Endothelial cell of umbilical vein (primary cell): ENCODE measurements around the gene MFSD6. TPM values are rescaled to one million over a fixed set of nuclear protein-coding genes. Genes with fewer than 3 reads are reported as not detected.

Experiments used
- BruUV-seq: library from RNA; stranded (reverse); fragments of 400-500 nt; replicated peaks from 2 replicates; lab custom pipeline; 2021; lab: Mats Ljungman, UMichigan
- CTCF ChIA-PET: fragments of 300-600, 350-600 bp; sonication (Branson Sonifier 250); formaldehyde crosslinking; loops from one replicate; lab custom pipeline; 2021; ENCODE audit warnings: antibody characterized with exemption, inconsistent platforms; lab: Charles Lee
- POLR2A ChIA-PET: fragments of 300-600, 350-600 bp; sonication (Branson Sonifier 250); formaldehyde crosslinking; loops from one replicate; lab custom pipeline; 2021; ENCODE audit warnings: antibody characterized with exemption, inconsistent platforms; lab: Charles Lee
- DNase-seq: peaks from one replicate; pipeline ENCODE4 v3.0.0-alpha.2; 2011; ENCODE audit warnings: low read depth, low spot score
- FAIRE-seq: peaks from 2 replicates; lab custom pipeline; 2011; peaks lifted over from hg19 to GRCh38; lab: Jason Lieb, UNC
- H2AFZ ChIP-seq: 2 replicates; pipeline ENCODE4 v1.6.0; 2012; ENCODE audit warnings: low read depth, low read length, control low read depth, inconsistent platforms
- H3K27ac ChIP-seq: 2 replicates; pipeline ENCODE4 v1.5.1; 2011; ENCODE audit warnings: low read depth, mild to moderate bottlenecking, control low read depth, low read length, moderate library complexity; ENCODE audit not compliant: insufficient read depth
- H3K27me3 ChIP-seq, 2 experiments: 2 replicates each; pipeline versions ENCODE4 v1.6.0 to v1.6.1; 2011; ENCODE audit warnings: low read length in 2 of 2, mixed read lengths in 1 of 2; ENCODE audit not compliant: control insufficient read depth in 2 of 2, insufficient read depth in 2 of 2
- H3K36me3 ChIP-seq, 2 experiments: 2 replicates in 1 of 2; 3 replicates in 1 of 2; pipeline ENCODE4 v1.5.1; 2011; ENCODE audit warnings: low read length in 2 of 2, mild to moderate bottlenecking in 1 of 2, moderate library complexity in 1 of 2; ENCODE audit not compliant: control insufficient read depth in 2 of 2, insufficient read depth in 2 of 2; ENCODE audit errors: extremely low read depth in 1 of 2
- H3K4me1 ChIP-seq: 3 replicates; pipeline ENCODE4 v1.5.1; 2011; ENCODE audit warnings: mild to moderate bottlenecking, low read length; ENCODE audit not compliant: control insufficient read depth, insufficient read depth; ENCODE audit errors: extremely low read depth
- H3K4me2 ChIP-seq: 2 replicates; pipeline ENCODE4 v1.6.1; 2011; ENCODE audit warnings: low read length, control low read depth, mixed read lengths; ENCODE audit not compliant: insufficient read depth
- H3K4me3 ChIP-seq, 3 experiments: fragments of 200-600 bp in 1 of 3; sonication (generic), shearing (Covaris generic) in 1 of 3; replicated peaks in 1 of 3; 2 replicates each; pipeline ENCODE4 v1.5.1; 2011 to 2016; ENCODE audit warnings: control low read depth in 3 of 3, low read length in 3 of 3, mild to moderate bottlenecking in 2 of 3, inconsistent platforms in 1 of 3, low read depth in 1 of 3, moderate library complexity in 1 of 3; ENCODE audit not compliant: insufficient read depth in 1 of 3
- H3K79me2 ChIP-seq: 2 replicates; pipeline ENCODE4 v1.6.0; 2012; ENCODE audit warnings: low read length, inconsistent platforms; ENCODE audit not compliant: control insufficient read depth, insufficient read depth
- H3K9ac ChIP-seq: replicated peaks from 2 replicates; pipeline ENCODE3; 2011; ENCODE audit warnings: low read length, control low read depth; ENCODE audit not compliant: insufficient read depth; ENCODE audit errors: extremely low read depth
- H3K9me1 ChIP-seq: replicated peaks from 3 replicates; pipeline ENCODE4 v1.6.0; 2011; ENCODE audit warnings: mild to moderate bottlenecking, low read length; ENCODE audit not compliant: control insufficient read depth, insufficient read depth; ENCODE audit errors: extremely low read depth
- H3K9me3 ChIP-seq: replicated peaks from 2 replicates; pipeline ENCODE4 v1.5.1; 2012; ENCODE audit warnings: low read length, inconsistent platforms; ENCODE audit not compliant: control insufficient read depth, insufficient read depth
- H4K20me1 ChIP-seq: replicated peaks from 2 replicates; pipeline ENCODE3; 2011; ENCODE audit warnings: mild to moderate bottlenecking, low read length; ENCODE audit not compliant: control insufficient read depth, insufficient read depth; ENCODE audit errors: extremely low read depth
- CTCF ChIP-seq, 2 donors: IDR thresholded peaks; 1 replicate in 1 of 2; 2 replicates in 1 of 2; pipeline ENCODE4 v1.5.1; 2011; ENCODE audit warnings: low read length in 2 of 2, mild to moderate bottlenecking in 2 of 2, moderate library complexity in 2 of 2, control low read depth in 1 of 2, inconsistent platforms in 1 of 2, low read depth in 1 of 2; ENCODE audit not compliant: insufficient read depth in 1 of 2; ENCODE audit errors: extremely low read depth in 1 of 2
- EZH2 ChIP-seq: IDR thresholded peaks from 2 replicates; pipeline ENCODE4 v1.6.1; 2012; ENCODE audit warnings: borderline replicate concordance, low read depth, mild to moderate bottlenecking, moderate library complexity, low read length, inconsistent platforms; ENCODE audit not compliant: severe bottlenecking
- FOS ChIP-seq: IDR thresholded peaks from 2 replicates; pipeline ENCODE4 v1.6.1; 2011; ENCODE audit warnings: mild to moderate bottlenecking, low read length, moderate library complexity, borderline replicate concordance; ENCODE audit not compliant: insufficient read depth
- GATA2 ChIP-seq: IDR thresholded peaks from 2 replicates; pipeline ENCODE4 v1.7.0; 2011; ENCODE audit warnings: low read depth, mild to moderate bottlenecking, moderate library complexity, mixed read lengths, low read length; ENCODE audit not compliant: insufficient read length, insufficient read depth
- JUN ChIP-seq: IDR thresholded peaks from 2 replicates; pipeline ENCODE4 v1.6.1; 2011; ENCODE audit warnings: borderline replicate concordance, low read depth; ENCODE audit not compliant: insufficient read length, insufficient read depth
- MAX ChIP-seq: IDR thresholded peaks from 2 replicates; pipeline ENCODE4 v1.6.1; 2011; ENCODE audit not compliant: insufficient read depth, insufficient read length
- MYC ChIP-seq: IDR thresholded peaks from one replicate; pipeline ENCODE4 v1.6.1; 2011; ENCODE audit warnings: mild to moderate bottlenecking, low read depth, low read length
- POLR2A ChIP-seq: IDR thresholded peaks from 2 replicates; pipeline ENCODE4 v1.6.1; 2012; ENCODE audit warnings: low read depth, mild to moderate bottlenecking, control low read depth, low read length
- POLR2AphosphoS5 ChIP-seq: IDR thresholded peaks from 2 replicates; pipeline ENCODE4 v1.6.1; 2012; ENCODE audit warnings: low read depth, mild to moderate bottlenecking, control low read depth, low read length, moderate library complexity; ENCODE audit not compliant: insufficient read depth
- dilution Hi-C: fragments of 300-500 bp; cut with MboI; formaldehyde crosslinking; loops from one replicate; pipeline ENCODE4 v1.15.0; 2019; ENCODE audit warnings: low sequenced_read_pairs; ENCODE audit not compliant: extremely low pct_ligation_motif_present
- intact Hi-C: fragments of 100-400 bp; cut with micrococcal nuclease; formaldehyde crosslinking; loops from one replicate; pipeline ENCODE4 v1.10.0; 2022
- polyA plus RNA-seq, 4 experiments: library from polyadenylated mRNA; depleted of rRNA in 3 of 4; stranded (reverse) in 3 of 4; unstranded in 1 of 4; fragments of >200 nt; gene quantifications; 2 replicates each; pipeline versions ENCODE4 v1.2.1 to v1.2.3, GENCODE V29; 2011 to 2012; ENCODE audit warnings: missing spikeins in 1 of 4
- total RNA-seq: library from RNA; stranded (reverse); gene quantifications from 2 replicates; pipeline ENCODE4 v1.2.3, GENCODE V29; 2021

Gene MFSD6
- total and polyA plus RNA-seq, 2 donors (not counting 3 experiments of a cell fraction or from before 2014, with no cell fraction given), result 4.3 to 4.5 TPM

GRCh38 chr2:190482451-190482850 is 74.3 kb downstream of the MFSD6 start:
- FAIRE-seq (no peak), DNase-seq (no peak)
- CTCF ChIA-PET, result interaction anchor here (0.6 to 3.5 kb wide), 2 partner anchors 12 to 1805 kb away, joined by 3 to 15 read pairs; no protein-coding TSS in a partner anchor
- POLR2A ChIA-PET, result no interaction called here
- Histone ChIP-seq H3K4me3 (no peak overlapping the region), H3K27ac (no peak overlapping the region), H3K27me3 (no peaks in the 10 kb centered on the region), H3K9me3 (no peaks in the 10 kb centered on the region), H3K4me1 (no peaks in the 10 kb centered on the region), H3K9me1 (no peaks in the 10 kb centered on the region), H4K20me1 (no peaks in the 10 kb centered on the region), H3K9ac (no peak overlapping the region), H3K79me2 (no peaks in the 10 kb centered on the region), H3K36me3 (no peaks in the 10 kb centered on the region), H3K4me2 (no peak overlapping the region), H2AFZ (no peak overlapping the region)
- TF ChIP-seq MAX (no peak), JUN (no peak), EZH2 (no peak), MYC (no peak), POLR2AphosphoS5 (no peak), POLR2A (no peak), FOS (no peak), CTCF (IDR thresholded peaks at IDR 0.05; ENCODE audit: extremely low read depth in 1 of 2, insufficient read depth in 1 of 2, low read depth in 1 of 2, low read length in 2 of 2) (no peak), GATA2 (no peak)
- BruUV-seq, result no TSS peak
- intact Hi-C loops (no loop called here), dilution Hi-C loops (no loop called here)
